Activated T-helper 1 cell treated with anti-CD3 and anti-CD28 coated beads, Interleukin-12 subunit alpha, Interleukin-12 subunit beta, Interleukin-2, Interleukin-4 antibody, amounts not matched to agents 30 ng/mL and 10 ng/mL and 1 ng/mL, durations not matched to agents 14 hours and 24 hours and 36 hours (primary cell): Measurements from ENCODE around the gene FAM222A. TPM values are rescaled to one million over a fixed set of nuclear protein-coding genes. Genes with fewer than 3 reads are reported as not detected.

Source experiments
- DNase-seq: peaks from one replicate; pipeline ENCODE4 v3.0.0; 2021; ENCODE audit warnings: low spot score
- H3K27ac Mint-ChIP-seq: one replicate; pipeline ENCODE4 v1.8.0; 2021; ENCODE audit warnings: mild to moderate bottlenecking, mixed read lengths
- H3K27me3 Mint-ChIP-seq: one replicate; pipeline ENCODE4 v1.8.0; 2022; ENCODE audit warnings: mild to moderate bottlenecking, moderate library complexity, mixed read lengths; ENCODE audit not compliant: insufficient read depth
- H3K36me3 Mint-ChIP-seq: one replicate; pipeline ENCODE4 v1.8.0; 2021; ENCODE audit warnings: low read depth, mixed read lengths
- H3K4me1 Mint-ChIP-seq: one replicate; pipeline ENCODE4 v1.8.0; 2021; ENCODE audit warnings: low read depth, mixed read lengths
- H3K4me3 Mint-ChIP-seq: one replicate; pipeline ENCODE4 v1.8.0; 2021; ENCODE audit warnings: mild to moderate bottlenecking, moderate library complexity, mixed read lengths
- H3K9me3 Mint-ChIP-seq: one replicate; pipeline ENCODE4 v1.8.0; 2021; ENCODE audit warnings: mixed read lengths
- intact Hi-C: fragments of 100-400 bp; cut with micrococcal nuclease; formaldehyde crosslinking; loops from one replicate; pipeline ENCODE4 v1.15.1; 2024
- total RNA-seq: library from RNA; stranded (reverse); gene quantifications from 2 replicates; pipeline ENCODE4 v1.2.3, GENCODE V29; 2022

FAM222A gene
- total RNA-seq, 1 donor from 2014 or later, result 2.4 TPM

- H3K27ac Mint-ChIP-seq, result no peak overlapping the region
- no peaks in the 10 kb centered on the region for H3K4me1 Mint-ChIP-seq
- no peak overlapping the region for H3K4me3 Mint-ChIP-seq
- H3K9me3 Mint-ChIP-seq, result no peaks in the 10 kb centered on the region
- H3K27me3 Mint-ChIP-seq, result peaks cover 23% of the 10 kb centered on the region
- DNase-seq, result no peak
- no peaks in the 10 kb centered on the region for H3K36me3 Mint-ChIP-seq
- intact Hi-C loops, result no loop called here
These were observed 20.8 kb downstream of the FAM222A start for GRCh38 chr12:109734219-109735000.

DNA sequence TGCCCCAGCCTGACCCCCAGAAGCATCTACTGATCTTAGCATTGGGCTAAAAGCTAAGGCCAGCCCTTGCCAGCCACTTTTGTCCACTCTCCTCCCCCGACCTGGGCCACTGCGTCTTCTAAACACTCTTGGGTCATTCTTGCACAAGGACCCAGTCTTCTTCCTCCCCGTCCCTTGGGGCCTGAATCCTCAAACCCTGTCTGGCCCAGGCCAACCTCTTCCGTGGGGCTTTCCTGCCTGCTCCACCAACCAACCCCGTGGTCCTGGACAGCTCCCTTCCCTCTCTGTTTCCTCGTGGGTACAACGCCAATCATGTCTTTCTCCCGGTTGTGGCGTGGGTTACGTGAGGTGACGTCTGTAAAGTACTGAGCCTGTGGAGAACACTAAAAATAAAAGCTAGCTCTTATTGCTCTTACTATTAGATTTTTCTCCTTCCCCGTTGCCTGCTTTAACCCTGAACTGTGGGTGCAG lies 21.5 kb downstream of the FAM222A start:
- no peak for DNase-seq
- Mint-ChIP-seq H3K27ac (no peak overlapping the region), H3K36me3 (no peaks in the 10 kb centered on the region), H3K27me3 (peaks cover 23% of the 10 kb centered on the region), H3K9me3 (no peaks in the 10 kb centered on the region), H3K4me3 (no peak overlapping the region), H3K4me1 (no peaks in the 10 kb centered on the region)
- intact Hi-C loops, result no loop called here

DNA sequence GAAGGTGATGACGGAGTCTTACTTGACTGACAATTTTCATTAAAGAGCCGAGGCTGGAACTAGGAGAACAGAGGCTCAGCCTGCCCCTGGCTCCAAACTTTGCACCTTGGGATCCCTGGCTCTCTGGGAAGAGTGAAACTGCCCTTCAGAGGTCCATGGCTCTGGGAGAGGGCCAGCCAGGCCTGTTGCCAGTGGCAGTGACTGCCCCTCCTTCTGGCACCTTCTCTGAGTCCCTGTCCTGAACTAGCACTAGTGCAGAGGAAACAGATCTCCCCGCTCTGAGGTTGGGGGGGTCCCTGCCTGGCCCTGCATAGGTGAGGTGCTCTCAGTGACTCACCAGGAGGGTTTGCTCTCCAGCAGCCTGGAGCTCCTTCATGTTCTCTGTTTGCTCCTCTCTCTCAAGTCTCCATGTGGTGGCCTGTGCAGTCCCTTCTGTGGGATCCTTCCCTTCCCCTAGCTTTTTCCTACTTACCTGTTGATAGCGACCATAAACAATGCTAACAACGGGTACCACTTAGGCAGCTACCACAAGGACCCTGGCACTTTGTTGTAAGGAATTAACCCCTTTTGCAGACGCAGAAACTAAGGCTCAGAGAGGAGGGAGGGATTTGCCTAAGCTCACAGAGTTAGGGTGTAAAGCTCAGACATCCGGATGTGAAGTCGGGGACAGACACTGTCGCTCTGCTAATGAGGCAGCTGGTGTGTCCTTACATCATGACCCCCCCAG lies 22.4 kb downstream of the FAM222A start:
- Mint-ChIP-seq H3K27me3 (peaks cover 25% of the 10 kb centered on the region), H3K4me1 (no peaks in the 10 kb centered on the region), H3K9me3 (no peaks in the 10 kb centered on the region), H3K27ac (no peak overlapping the region), H3K36me3 (no peaks in the 10 kb centered on the region), H3K4me3 (no peak overlapping the region)
- intact Hi-C loops, result no loop called here
- DNase-seq, result no peak

DNA sequence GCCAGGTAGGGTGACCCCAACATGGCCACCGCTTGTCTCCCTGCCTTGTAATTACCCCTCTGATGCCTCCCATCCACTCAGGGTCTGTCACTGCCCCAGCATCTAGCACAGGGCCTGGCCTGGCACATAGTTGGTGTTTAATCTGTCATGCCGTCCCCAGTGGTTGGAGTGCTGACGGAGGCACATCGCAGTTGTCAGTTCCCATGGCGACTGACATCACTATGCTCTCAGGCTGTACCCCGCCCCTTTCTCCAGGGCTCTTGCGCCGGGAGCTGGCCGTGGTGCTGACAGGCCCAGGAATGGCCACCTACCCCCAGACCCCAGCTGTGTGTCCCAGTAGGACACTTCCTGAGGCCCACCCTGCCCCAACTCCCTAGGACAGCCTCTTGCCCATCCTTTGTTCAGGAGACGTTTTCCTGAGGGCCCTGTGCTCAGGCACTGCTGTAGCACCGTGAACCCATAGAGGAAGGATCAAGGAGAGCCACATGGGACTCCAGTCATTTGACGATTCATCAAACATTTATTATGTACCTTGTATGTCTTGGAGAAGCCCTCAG lies 23.0 kb downstream of the FAM222A start:
- Mint-ChIP-seq H3K9me3 (no peaks in the 10 kb centered on the region), H3K36me3 (no peaks in the 10 kb centered on the region), H3K27ac (no peak overlapping the region), H3K4me1 (no peaks in the 10 kb centered on the region), H3K4me3 (no peak overlapping the region), H3K27me3 (peaks cover 25% of the 10 kb centered on the region)
- no peak for DNase-seq
- intact Hi-C loops, result no loop called here

DNA sequence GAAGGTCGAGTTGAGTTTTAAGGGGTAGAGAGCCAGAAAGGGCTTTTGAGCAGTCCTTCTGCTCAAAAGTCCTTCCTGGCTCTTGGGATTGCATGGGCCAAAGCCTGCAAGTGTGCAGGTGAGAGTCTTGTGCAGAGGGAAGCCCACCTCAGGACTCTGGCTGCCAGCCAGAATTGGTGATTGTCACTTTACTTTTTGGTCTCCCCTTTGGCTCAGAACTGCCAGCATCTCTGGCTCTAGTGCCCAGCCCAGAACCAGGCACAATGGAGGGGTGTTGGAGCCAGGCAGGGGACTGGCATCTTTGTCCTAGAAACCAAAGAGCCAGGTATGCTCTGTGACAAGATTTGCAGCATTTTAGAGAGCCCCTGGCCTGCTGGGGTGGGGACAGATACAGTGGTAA lies 23.5 kb downstream of the FAM222A start:
- H3K36me3 Mint-ChIP-seq, result no peaks in the 10 kb centered on the region
- peaks cover 25% of the 10 kb centered on the region for H3K27me3 Mint-ChIP-seq
- H3K9me3 Mint-ChIP-seq, result no peaks in the 10 kb centered on the region
- intact Hi-C loops, result no loop called here
- no peak for DNase-seq
- H3K4me3 Mint-ChIP-seq, result no peak overlapping the region
- no peak overlapping the region for H3K27ac Mint-ChIP-seq
- no peaks in the 10 kb centered on the region for H3K4me1 Mint-ChIP-seq

DNA sequence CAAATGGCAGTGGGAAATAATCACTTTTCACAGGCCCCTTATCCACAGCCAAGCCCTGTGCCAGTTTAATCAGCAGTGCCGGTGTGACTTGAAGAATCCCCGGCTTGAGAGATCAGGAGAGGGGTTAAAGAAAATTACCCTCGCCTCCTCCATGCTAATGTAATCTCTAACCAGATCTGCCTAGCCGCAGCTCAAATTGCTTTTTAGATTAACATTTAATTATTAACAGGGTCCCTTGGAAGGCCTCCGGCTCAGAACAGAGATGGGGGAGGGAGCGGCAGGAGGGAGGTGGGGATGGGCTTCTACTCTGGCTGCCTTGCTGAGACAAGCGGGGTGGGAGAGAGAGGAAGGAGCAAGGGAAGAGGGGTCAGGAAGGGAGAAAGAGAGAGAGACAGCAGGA lies 24.0 kb downstream of the FAM222A start:
- Mint-ChIP-seq H3K27ac (no peak overlapping the region), H3K4me1 (no peaks in the 10 kb centered on the region), H3K4me3 (no peak overlapping the region), H3K9me3 (no peaks in the 10 kb centered on the region), H3K36me3 (no peaks in the 10 kb centered on the region), H3K27me3 (peaks cover 25% of the 10 kb centered on the region)
- intact Hi-C loops, result no loop called here
- DNase-seq, result no peak

DNA sequence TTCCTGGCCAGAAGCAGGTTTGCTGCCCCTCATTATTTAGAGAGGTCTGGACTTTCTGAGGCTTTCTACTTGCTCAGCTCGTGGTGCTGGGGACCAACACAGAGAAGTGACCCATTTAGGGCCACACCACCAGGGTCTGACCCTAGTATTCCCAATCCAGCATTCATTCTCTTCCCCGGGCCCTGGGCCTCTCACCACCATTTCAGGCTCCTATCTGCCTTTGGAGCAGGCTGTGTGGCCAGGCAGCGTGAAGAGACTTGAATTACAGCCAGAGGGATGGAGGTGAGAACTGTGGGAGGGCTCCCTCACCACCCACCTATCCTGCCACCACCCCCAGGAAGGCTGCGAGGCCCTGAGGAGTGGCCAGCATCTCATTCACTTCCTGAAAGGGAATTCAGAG lies 24.6 kb downstream of the FAM222A start:
- Mint-ChIP-seq H3K27me3 (peaks cover 25% of the 10 kb centered on the region), H3K36me3 (no peaks in the 10 kb centered on the region), H3K4me3 (no peak overlapping the region)

GRCh38 chr12:109738878-109739665 lies 25.4 kb downstream of the FAM222A start:
- Mint-ChIP-seq H3K27ac (no peak overlapping the region), H3K4me1 (no peaks in the 10 kb centered on the region), H3K4me3 (no peak overlapping the region), H3K36me3 (no peaks in the 10 kb centered on the region), H3K9me3 (no peaks in the 10 kb centered on the region), H3K27me3 (peaks cover 23% of the 10 kb centered on the region)
- no peak for DNase-seq
- intact Hi-C loops, result no loop called here

More for the DNA sequence above, 24.6 kb downstream of the FAM222A start:
- intact Hi-C loops, result no loop called here
- Mint-ChIP-seq H3K9me3 (no peaks in the 10 kb centered on the region), H3K27ac (no peak overlapping the region), H3K4me1 (no peaks in the 10 kb centered on the region)
- no peak for DNase-seq

DNA sequence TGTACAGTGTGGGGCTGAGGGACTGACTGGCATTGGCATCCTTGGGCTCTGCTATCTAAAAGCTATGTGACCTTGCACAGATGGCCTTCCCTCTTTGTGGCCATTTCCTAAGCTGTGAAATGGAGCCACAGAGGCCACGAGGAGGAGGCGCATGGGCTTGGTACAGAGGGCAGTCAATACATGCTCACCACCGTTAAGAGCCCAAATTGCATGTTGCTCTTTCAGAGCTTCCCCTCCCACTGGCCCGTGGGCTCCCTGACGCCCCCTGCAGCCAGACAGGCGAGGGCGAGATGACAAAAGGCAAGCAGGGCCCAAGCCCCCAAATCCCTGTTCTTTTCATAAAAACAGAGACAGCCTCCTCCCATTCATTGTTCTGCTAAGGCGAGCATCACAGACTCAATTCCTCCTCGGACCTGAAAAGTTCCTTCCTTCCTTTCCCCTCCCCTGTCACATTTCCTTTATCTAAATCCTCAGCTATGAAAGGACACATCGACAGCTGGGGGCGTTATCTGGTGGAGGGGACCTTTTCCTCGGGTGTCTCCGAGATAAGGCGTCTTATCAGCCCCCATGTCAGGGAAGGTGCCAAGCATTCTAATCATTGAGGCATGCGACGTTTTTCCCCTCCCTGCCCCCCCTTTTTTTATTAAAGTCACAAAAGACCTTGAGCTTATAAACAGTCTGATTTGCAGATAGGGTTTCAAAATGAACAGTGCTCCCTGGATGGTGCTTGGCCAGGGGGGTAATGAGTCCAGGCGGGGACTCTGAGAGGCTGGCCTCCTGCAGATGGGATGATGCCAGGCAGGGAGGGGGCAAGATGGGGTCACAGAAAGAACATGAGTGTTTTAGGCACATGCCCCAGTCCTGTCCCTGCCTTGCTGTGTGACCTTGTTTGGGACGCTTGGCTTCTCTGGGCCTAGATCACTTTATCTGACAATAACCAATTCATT lies 26.4 kb downstream of the FAM222A start:
- Mint-ChIP-seq H3K36me3 (no peaks in the 10 kb centered on the region), H3K9me3 (no peaks in the 10 kb centered on the region), H3K27ac (no peak overlapping the region), H3K4me3 (no peak overlapping the region), H3K4me1 (no peaks in the 10 kb centered on the region), H3K27me3 (peaks cover 19% of the 10 kb centered on the region)
- intact Hi-C loops, result no loop called here
- DNase-seq, result no peak

- Mint-ChIP-seq H3K4me1 (no peaks in the 10 kb centered on the region), H3K4me3 (no peak overlapping the region), H3K36me3 (no peaks in the 10 kb centered on the region), H3K9me3 (no peaks in the 10 kb centered on the region), H3K27me3 (peaks cover 12% of the 10 kb centered on the region), H3K27ac (no peak overlapping the region)
- intact Hi-C loops, result no loop called here
- DNase-seq, result no peak
These were observed 27.1 kb downstream of the FAM222A start for GRCh38 chr12:109740694-109741245.

- Mint-ChIP-seq H3K36me3 (no peaks in the 10 kb centered on the region), H3K4me3 (no peak overlapping the region), H3K9me3 (no peaks in the 10 kb centered on the region), H3K27ac (no peak overlapping the region), H3K4me1 (no peaks in the 10 kb centered on the region), H3K27me3 (peaks cover 8% of the 10 kb centered on the region)
- intact Hi-C loops, result no loop called here
- DNase-seq, result no peak
These were observed 27.8 kb downstream of the FAM222A start for GRCh38 chr12:109741286-109741969.
